GM04503 (cell line): ENCODE results near the gene CMSS1.

Source experiments
- DNase-seq: peaks from one replicate; pipeline ENCODE4 v3.0.0-alpha.2; 2012; ENCODE audit warnings: low read depth

Gene CMSS1

GRCh38 chr3:100179692-100180349 lies 362.2 kb downstream of the CMSS1 start:
- no peak for DNase-seq

- no peak for DNase-seq
Measured at GRCh38 chr3:100183608-100184125, 366.0 kb downstream of the CMSS1 start.

- no peak for DNase-seq
Measured at GRCh38 chr3:100184948-100185570, 367.4 kb downstream of the CMSS1 start.

- DNase-seq, result no peak
Measured at GRCh38 chr3:100185847-100186246, 368.2 kb downstream of the CMSS1 start.

GRCh38 chr3:100189444-100189964 lies 371.8 kb downstream of the CMSS1 start:
- DNase-seq, result no peak

- DNase-seq, result no peak
Measured at GRCh38 chr3:100195375-100195774, 377.7 kb downstream of the CMSS1 start.

- DNase-seq, result no peak
Measured at GRCh38 chr3:100197876-100198275, 380.2 kb downstream of the CMSS1 start.

- no peak for DNase-seq
Measured at GRCh38 chr3:100198579-100199269, 381.1 kb downstream of the CMSS1 start.

GRCh38 chr3:100205171-100205570 lies 387.5 kb downstream of the CMSS1 start:
- DNase-seq, result no peak

GRCh38 chr3:100206687-100207086 lies 389.0 kb downstream of the CMSS1 start:
- no peak for DNase-seq

GRCh38 chr3:100207886-100208285 lies 390.2 kb downstream of the CMSS1 start:
- no peak for DNase-seq

GRCh38 chr3:100209169-100209568 lies 391.5 kb downstream of the CMSS1 start:
- no peak for DNase-seq

- no peak for DNase-seq
Measured at GRCh38 chr3:100209948-100210771, 392.5 kb downstream of the CMSS1 start.

- peak; percentile 85 for DNase-seq
Measured at GRCh38 chr3:100210772-100211135, 393.1 kb downstream of the CMSS1 start.

- no peak for DNase-seq
Measured at GRCh38 chr3:100213891-100214573, 396.4 kb downstream of the CMSS1 start.

GRCh38 chr3:100214574-100214964 lies 396.9 kb downstream of the CMSS1 start:
- no peak for DNase-seq

GRCh38 chr3:100216713-100217112 lies 399.1 kb downstream of the CMSS1 start:
- DNase-seq, result no peak

- DNase-seq, result no peak
Measured at GRCh38 chr3:100221159-100221558, 403.5 kb downstream of the CMSS1 start.

GRCh38 chr3:100225193-100225592 lies 407.5 kb downstream of the CMSS1 start:
- DNase-seq, result no peak

- no peak for DNase-seq
Measured at GRCh38 chr3:100225883-100226282, 408.2 kb downstream of the CMSS1 start.

- DNase-seq, result peak; percentile 68
Measured at GRCh38 chr3:100226712-100227429, 409.2 kb downstream of the CMSS1 start.
